ENCODE measurements around the gene ARID1B.

Gene ARID1B

DNA sequence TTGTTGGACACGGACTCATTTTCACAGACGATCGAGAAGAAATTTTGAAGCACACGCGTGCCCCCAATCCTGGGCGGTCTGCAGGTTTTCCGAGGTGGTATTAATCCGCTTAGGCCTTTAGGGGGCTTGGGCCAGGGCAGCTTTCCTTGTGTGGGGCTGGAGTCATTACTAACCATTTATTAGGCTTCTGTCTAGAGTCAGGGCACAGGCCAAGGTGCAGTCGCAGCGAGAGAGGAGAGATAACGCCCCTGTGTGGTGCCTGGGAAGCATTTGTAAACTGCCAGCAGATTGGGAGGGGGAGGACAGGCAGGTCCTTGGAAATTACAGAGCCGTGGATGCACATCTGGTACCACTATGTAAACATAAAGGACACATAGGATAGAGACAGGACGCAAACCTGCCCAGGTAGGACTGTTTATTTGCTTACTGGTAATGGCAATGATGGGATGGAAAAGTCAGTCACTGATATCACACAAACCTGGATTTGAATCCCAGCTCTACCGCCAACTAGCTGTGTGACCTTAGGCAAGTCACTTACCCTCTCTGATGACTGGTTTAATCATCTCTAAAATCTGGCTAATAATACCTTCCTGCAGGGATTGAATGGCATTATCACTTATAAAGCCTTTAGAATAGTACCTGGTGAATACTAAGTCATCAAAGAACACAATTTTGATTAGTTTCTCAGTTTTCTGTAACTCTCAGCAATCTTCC is 469.8 kb downstream of the ARID1B start:
- TF ChIP-seq EZH2phosphoT487 (IDR thresholded peaks at IDR 0.05; ENCODE audit: low read length) (no peak), EZH2 (optimal IDR thresholded peaks at IDR 0.05; ENCODE audit: low read depth, low read length) (no peak), CTCF (IDR thresholded peaks at IDR 0.05; ENCODE audit: low read length) (no peak)
- Histone ChIP-seq H3K36me3 (replicated peaks; ENCODE audit: insufficient read depth, low read length) (no peaks in the 10 kb centered on the region), H4K20me1 (ENCODE audit: insufficient read depth, low read length) (no peaks in the 10 kb centered on the region), H3K4me1 (ENCODE audit: low read length) (no peaks in the 10 kb centered on the region), H3K27me3 (replicated peaks; ENCODE audit: insufficient read depth, low read length) (no peaks in the 10 kb centered on the region), H3K9me2 (replicated peaks; ENCODE audit: insufficient read depth, low read length) (no peaks in the 10 kb centered on the region), H3K9ac (ENCODE audit: low read length) (no peak overlapping the region), H3K4me3 (ENCODE audit: low read length) (no peak overlapping the region), H3K9me3 (replicated peaks; ENCODE audit: insufficient read depth, low read length) (no peaks in the 10 kb centered on the region), H3K4me2 (ENCODE audit: low read depth, low read length) (no peak overlapping the region), H3K79me2 (ENCODE audit: low read length) (no peaks in the 10 kb centered on the region), H3F3A (ENCODE audit: insufficient read depth, low read length) (no peaks in the 10 kb centered on the region), H3K27ac (ENCODE audit: low read length) (no peak overlapping the region), H2AFZ (ENCODE audit: low read length) (no peak overlapping the region)
- no peak for DNase-seq

DNA sequence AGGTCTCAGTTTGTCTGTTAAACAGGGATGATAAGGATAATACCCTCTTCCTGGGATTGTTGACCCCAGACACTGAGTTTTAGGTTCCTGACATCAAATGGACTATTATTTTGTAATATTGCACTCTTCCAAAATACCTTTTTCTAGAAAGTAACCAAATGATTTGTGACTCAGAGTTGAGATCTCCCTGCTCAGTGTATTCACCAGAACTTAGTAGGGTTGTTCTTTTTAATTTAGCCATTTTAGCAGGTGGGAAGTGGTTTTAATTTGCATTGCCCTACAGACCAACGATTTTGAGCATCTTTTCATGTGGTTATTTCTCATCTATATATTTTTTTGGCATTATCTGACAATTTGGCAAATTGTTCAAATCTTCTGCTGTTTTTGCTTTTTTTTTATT is 471.1 kb downstream of the ARID1B start:
- Histone ChIP-seq H3K9me2 (replicated peaks; ENCODE audit: insufficient read depth, low read length) (no peaks in the 10 kb centered on the region), H3K27ac (ENCODE audit: low read length) (no peak overlapping the region), H3K27me3 (replicated peaks; ENCODE audit: insufficient read depth, low read length) (no peaks in the 10 kb centered on the region), H3F3A (ENCODE audit: insufficient read depth, low read length) (no peaks in the 10 kb centered on the region), H3K4me1 (ENCODE audit: low read length) (no peaks in the 10 kb centered on the region), H4K20me1 (ENCODE audit: insufficient read depth, low read length) (no peaks in the 10 kb centered on the region), H3K9ac (ENCODE audit: low read length) (no peak overlapping the region), H3K79me2 (ENCODE audit: low read length) (no peaks in the 10 kb centered on the region), H3K36me3 (replicated peaks; ENCODE audit: insufficient read depth, low read length) (no peaks in the 10 kb centered on the region), H3K9me3 (replicated peaks; ENCODE audit: insufficient read depth, low read length) (no peaks in the 10 kb centered on the region), H3K4me2 (ENCODE audit: low read depth, low read length) (no peak overlapping the region), H2AFZ (ENCODE audit: low read length) (no peak overlapping the region), H3K4me3 (ENCODE audit: low read length) (no peak overlapping the region)
- DNase-seq: no peak
- TF ChIP-seq EZH2 (optimal IDR thresholded peaks at IDR 0.05; ENCODE audit: low read depth, low read length): no peak
- TF ChIP-seq EZH2phosphoT487 (IDR thresholded peaks at IDR 0.05; ENCODE audit: low read length): no peak
- no peak for TF ChIP-seq CTCF (IDR thresholded peaks at IDR 0.05; ENCODE audit: low read length)

DNA sequence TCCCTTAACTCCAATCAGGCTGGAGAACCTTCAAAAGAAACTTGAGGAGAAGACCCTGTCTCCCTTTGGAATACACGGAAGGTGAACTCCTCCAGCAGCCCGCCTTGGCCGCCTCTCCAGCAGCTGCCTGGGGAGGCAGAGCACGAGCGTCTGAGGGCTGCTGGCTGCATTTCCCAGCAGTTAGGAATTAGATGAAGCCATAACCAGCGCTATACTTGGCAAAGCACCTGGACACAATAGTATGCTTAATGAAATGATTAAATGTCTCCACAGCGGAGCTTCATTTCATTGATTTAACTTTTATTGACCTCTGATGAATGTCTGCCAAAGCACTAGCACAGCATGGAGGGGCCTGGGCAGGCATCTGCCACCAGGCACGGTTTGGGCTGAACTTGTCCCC is 472.6 kb downstream of the ARID1B start:
- no peak for DNase-seq

More for the DNA sequence above, 472.6 kb downstream of the ARID1B start:
- Histone ChIP-seq H3K4me1 (ENCODE audit: low read length) (no peaks in the 10 kb centered on the region), H4K20me1 (ENCODE audit: insufficient read depth, low read length) (no peaks in the 10 kb centered on the region), H3K4me3 (ENCODE audit: low read length) (no peak overlapping the region), H3K27ac (ENCODE audit: low read length) (no peak overlapping the region), H3K9me3 (replicated peaks; ENCODE audit: insufficient read depth, low read length) (no peaks in the 10 kb centered on the region), H3K9ac (ENCODE audit: low read length) (no peak overlapping the region), H3K27me3 (replicated peaks; ENCODE audit: insufficient read depth, low read length) (no peaks in the 10 kb centered on the region), H3K79me2 (ENCODE audit: low read length) (no peaks in the 10 kb centered on the region), H3K4me2 (ENCODE audit: low read depth, low read length) (no peak overlapping the region), H2AFZ (ENCODE audit: low read length) (no peak overlapping the region), H3F3A (ENCODE audit: insufficient read depth, low read length) (no peaks in the 10 kb centered on the region), H3K9me2 (replicated peaks; ENCODE audit: insufficient read depth, low read length) (no peaks in the 10 kb centered on the region), H3K36me3 (replicated peaks; ENCODE audit: insufficient read depth, low read length) (no peaks in the 10 kb centered on the region)
- no peak for TF ChIP-seq EZH2 (optimal IDR thresholded peaks at IDR 0.05; ENCODE audit: low read depth, low read length)
- TF ChIP-seq CTCF (IDR thresholded peaks at IDR 0.05; ENCODE audit: low read length): no peak
- no peak for TF ChIP-seq EZH2phosphoT487 (IDR thresholded peaks at IDR 0.05; ENCODE audit: low read length)

Measured in MM.1S (cell line).